Heart left ventricle (tissue), 13 donors: ENCODE measurements around the gene PLEKHG4B.

Source experiments
- CTCF ChIP-seq, 12 donors: fragments of 200-600 bp; sonication (generic) in 4 of 12; IDR thresholded peaks; one replicate each; pipeline versions ENCODE4 v1.5.0 to v1.8.0; 2018 to 2022; ENCODE audit warnings: antibody characterized with exemption in 12 of 12, mild to moderate bottlenecking in 5 of 12
- POLR2A ChIP-seq, 2 donors: fragments of 450-650 bp; IDR thresholded peaks; one replicate each; pipeline ENCODE4 v1.6.1; 2017; ENCODE audit warnings: antibody characterized with exemption in 2 of 2, mild to moderate bottlenecking in 2 of 2, moderate library complexity in 2 of 2
- donor health status: ischemic (EF 13 %, LVEDD 7.1; RV severe dilation, severe dysfunction).
- donor health status: DM: no; HTN: yes; CAD: no.
- donor health status: DM: no; HTN: no; CAD: no.
- donor health status: ischemic (EF 25% LVEDD 6.9; RV normal size, moderate dysfunction).
- donor health status: ischemic (EF 25% LVEDD 5.7; RV mildly dilated, moderate dysfunction).
- donor health status: ischemic (EF 35%, LVEDD 5.7; RV mildly dilated, moderate dysfunction).
- donor health status: nonischemic (EF 11% LVEDD 7.7; RV severe dilation, severe dysfunction).
- donor health status: DM: yes; HTN: yes; CAD: no.
- donor health status: PGD.
- donor health status: ischemic (EF 29% LVEDD 5.4; RV normal size, mild dysfunction).
- donor health status: nonischemic (EF 23%, LVEDD 6.1; RV moderate dilation, normal function).

GRCh38 chr5:228886-229285 lies 136.9 kb downstream of the PLEKHG4B start:
- TF ChIP-seq CTCF (IDR thresholded peaks at IDR 0.05) = no peak
- TF ChIP-seq POLR2A (IDR thresholded peaks at IDR 0.05) = no peak
